Activated CD8-positive, alpha-beta memory T cell treated with anti-CD3 and anti-CD28 coated beads, Interleukin-2, amount 50 U/mL, for 1 hour (primary cell): ENCODE data around the gene PHF21B.
"Not testable (repeated sequence)": the region's sequence is repeated elsewhere in the genome, so short reads cannot be mapped to it uniquely, and the experiment has no call there.

Experiments
- DNase-seq: peaks from one replicate; pipeline ENCODE4 v3.0.0-alpha.2; 2020; ENCODE audit errors: extremely low read depth

The PHF21B gene

GRCh38 chr22:44876921-44877320, 132.9 kb downstream of the PHF21B start:
- DNase-seq = no peak

GRCh38 chr22:44871782-44872181, 138.0 kb downstream of the PHF21B start:
- DNase-seq = no peak

- DNase-seq = no peak
Measured at GRCh38 chr22:44870021-44870420, 139.8 kb downstream of the PHF21B start.

GRCh38 chr22:44869196-44869595, 140.6 kb downstream of the PHF21B start:
- no peak for DNase-seq

- DNase-seq = no peak
Measured at GRCh38 chr22:44865193-44866057, 144.4 kb downstream of the PHF21B start.

- no peak for DNase-seq
Measured at GRCh38 chr22:44862981-44863860, 146.6 kb downstream of the PHF21B start.

GRCh38 chr22:44862281-44862680, 147.5 kb downstream of the PHF21B start:
- no peak for DNase-seq

- no peak for DNase-seq
Measured at GRCh38 chr22:44861245-44861644, 148.6 kb downstream of the PHF21B start.

GRCh38 chr22:44860311-44860710, 149.5 kb downstream of the PHF21B start:
- DNase-seq = no peak

GRCh38 chr22:44859641-44860040, 150.2 kb downstream of the PHF21B start:
- no peak for DNase-seq

- DNase-seq = not testable (repeated sequence)
Measured at GRCh38 chr22:44858819-44859218, 151.0 kb downstream of the PHF21B start.

- no peak for DNase-seq
Measured at GRCh38 chr22:44855855-44856254, 153.9 kb downstream of the PHF21B start.

GRCh38 chr22:44854641-44855040, 155.2 kb downstream of the PHF21B start:
- not testable (repeated sequence) for DNase-seq

- DNase-seq = no peak
Measured at GRCh38 chr22:44850946-44851345, 158.9 kb downstream of the PHF21B start.

- no peak for DNase-seq
Measured at GRCh38 chr22:44848791-44849420, 160.9 kb downstream of the PHF21B start.

- no peak for DNase-seq
Measured at GRCh38 chr22:44848296-44848741, 161.5 kb downstream of the PHF21B start.

- no peak for DNase-seq
Measured at GRCh38 chr22:44847892-44848291, 161.9 kb downstream of the PHF21B start.

GRCh38 chr22:44847380-44847779, 162.4 kb downstream of the PHF21B start:
- DNase-seq = no peak

- no peak for DNase-seq
Measured at GRCh38 chr22:44846726-44847275, 163.0 kb downstream of the PHF21B start.

- DNase-seq = no peak
Measured at GRCh38 chr22:44845796-44846720, 163.7 kb downstream of the PHF21B start.

GRCh38 chr22:44845191-44845590, 164.6 kb downstream of the PHF21B start:
- DNase-seq = no peak
